HL-60 (cell line): Measurements from ENCODE around the gene CRYBB3.

ENCODE experiments used
- DNase-seq, 2 experiments: peaks; one replicate each; pipeline ENCODE4 v3.0.0-alpha.2; 2010 to 2020; ENCODE audit warnings: low read depth in 1 of 2, low spot score in 1 of 2
- H3K27ac ChIP-seq: fragments of 250-450 bp; sonication (Bioruptor Pico); replicated peaks from 2 replicates; pipeline ENCODE4 v1.5.1; 2020; ENCODE audit warnings: mild to moderate bottlenecking, moderate library complexity
- H3K27me3 ChIP-seq: fragments of 250-450 bp; sonication (Bioruptor Pico); 2 replicates; pipeline ENCODE4 v1.5.1; 2021; ENCODE audit warnings: mild to moderate bottlenecking, moderate library complexity; ENCODE audit not compliant: insufficient read depth, poor library complexity, severe bottlenecking
- H3K4me3 ChIP-seq: replicated peaks from 2 replicates; pipeline ENCODE4 v1.5.1; 2011; ENCODE audit warnings: mild to moderate bottlenecking, control low read depth, low read length; ENCODE audit not compliant: insufficient read depth
- CTCF ChIP-seq: IDR thresholded peaks from one replicate; pipeline ENCODE4 v1.5.1; 2011; ENCODE audit warnings: low read length, control low read depth, inconsistent platforms; ENCODE audit not compliant: insufficient read depth
- GABPA ChIP-seq: IDR thresholded peaks from 2 replicates; pipeline ENCODE4 v1.6.1; 2012; ENCODE audit warnings: low read depth
- POLR2AphosphoS5 ChIP-seq: IDR thresholded peaks from 2 replicates; pipeline ENCODE4 v1.6.1; 2012; ENCODE audit warnings: low read depth
- SPI1 ChIP-seq: IDR thresholded peaks from 2 replicates; pipeline ENCODE4 v1.6.1; 2012; ENCODE audit warnings: low read depth, mild to moderate bottlenecking, borderline replicate concordance
- TF ChIP-seq, protein P1 (sequence below): IDR thresholded peaks from 2 replicates; pipeline ENCODE4 v1.6.1; 2012; ENCODE audit warnings: low read depth; ENCODE audit not compliant: insufficient replicate concordance

CRYBB3 gene

GRCh38 chr22:25161017-25161915 is 38.4 kb upstream of the CRYBB3 start:
- Histone ChIP-seq H3K27ac (no peak overlapping the region), H3K27me3 (no peaks in the 10 kb centered on the region), H3K4me3 (no peak overlapping the region)
- no peak for DNase-seq
- TF ChIP-seq SPI1 (no peak), GABPA (no peak), CTCF (no peak), POLR2AphosphoS5 (no peak)
- TF ChIP-seq, protein P1, sequence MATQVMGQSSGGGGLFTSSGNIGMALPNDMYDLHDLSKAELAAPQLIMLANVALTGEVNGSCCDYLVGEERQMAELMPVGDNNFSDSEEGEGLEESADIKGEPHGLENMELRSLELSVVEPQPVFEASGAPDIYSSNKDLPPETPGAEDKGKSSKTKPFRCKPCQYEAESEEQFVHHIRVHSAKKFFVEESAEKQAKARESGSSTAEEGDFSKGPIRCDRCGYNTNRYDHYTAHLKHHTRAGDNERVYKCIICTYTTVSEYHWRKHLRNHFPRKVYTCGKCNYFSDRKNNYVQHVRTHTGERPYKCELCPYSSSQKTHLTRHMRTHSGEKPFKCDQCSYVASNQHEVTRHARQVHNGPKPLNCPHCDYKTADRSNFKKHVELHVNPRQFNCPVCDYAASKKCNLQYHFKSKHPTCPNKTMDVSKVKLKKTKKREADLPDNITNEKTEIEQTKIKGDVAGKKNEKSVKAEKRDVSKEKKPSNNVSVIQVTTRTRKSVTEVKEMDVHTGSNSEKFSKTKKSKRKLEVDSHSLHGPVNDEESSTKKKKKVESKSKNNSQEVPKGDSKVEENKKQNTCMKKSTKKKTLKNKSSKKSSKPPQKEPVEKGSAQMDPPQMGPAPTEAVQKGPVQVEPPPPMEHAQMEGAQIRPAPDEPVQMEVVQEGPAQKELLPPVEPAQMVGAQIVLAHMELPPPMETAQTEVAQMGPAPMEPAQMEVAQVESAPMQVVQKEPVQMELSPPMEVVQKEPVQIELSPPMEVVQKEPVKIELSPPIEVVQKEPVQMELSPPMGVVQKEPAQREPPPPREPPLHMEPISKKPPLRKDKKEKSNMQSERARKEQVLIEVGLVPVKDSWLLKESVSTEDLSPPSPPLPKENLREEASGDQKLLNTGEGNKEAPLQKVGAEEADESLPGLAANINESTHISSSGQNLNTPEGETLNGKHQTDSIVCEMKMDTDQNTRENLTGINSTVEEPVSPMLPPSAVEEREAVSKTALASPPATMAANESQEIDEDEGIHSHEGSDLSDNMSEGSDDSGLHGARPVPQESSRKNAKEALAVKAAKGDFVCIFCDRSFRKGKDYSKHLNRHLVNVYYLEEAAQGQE: no peak

DNA sequence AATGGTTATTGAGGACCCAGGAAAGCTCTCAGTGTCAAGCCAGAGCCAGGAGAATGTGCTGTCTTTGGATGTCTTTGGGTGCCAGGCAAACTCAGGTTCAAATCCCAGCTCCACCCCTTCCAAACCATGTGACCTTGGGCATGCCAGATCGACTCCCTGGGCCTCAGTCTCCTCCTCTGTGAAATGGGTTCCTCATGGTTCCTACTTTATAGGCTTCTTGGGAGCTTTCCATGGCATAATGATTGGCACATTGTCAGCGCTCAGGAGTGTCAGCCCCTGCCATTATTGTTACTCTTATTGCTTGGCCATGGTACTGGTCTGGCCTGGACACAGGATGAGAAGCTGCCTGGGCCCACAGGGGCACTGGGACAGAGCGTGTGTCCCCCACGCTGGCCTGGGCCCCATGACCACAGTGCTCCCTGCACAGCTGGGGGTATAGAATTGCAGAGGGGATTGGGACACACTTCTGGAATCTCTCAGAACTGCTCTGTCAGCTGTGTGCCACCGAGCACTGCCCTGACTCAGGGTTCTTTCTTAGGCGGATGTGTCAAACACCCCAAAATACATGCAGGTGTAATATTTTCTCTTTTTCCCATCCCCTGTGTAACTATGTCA is 37.6 kb upstream of the CRYBB3 start:
- no peak for DNase-seq
- no peaks in the 10 kb centered on the region for H3K27me3 ChIP-seq
- H3K4me3 ChIP-seq: no peak overlapping the region
- TF ChIP-seq, protein P1: no peak
- TF ChIP-seq POLR2AphosphoS5 (no peak), SPI1 (no peak), CTCF (no peak), GABPA (no peak)
- no peak overlapping the region for H3K27ac ChIP-seq

- Histone ChIP-seq H3K4me3 (no peak overlapping the region), H3K27ac (no peak overlapping the region), H3K27me3 (no peaks in the 10 kb centered on the region)
- DNase-seq: no peak
- TF ChIP-seq SPI1 (no peak), POLR2AphosphoS5 (no peak), CTCF (no peak), GABPA (no peak)
- TF ChIP-seq, protein P1: no peak
Observed at GRCh38 chr22:25162561-25162960, 37.1 kb upstream of the CRYBB3 start.
